Hepatocyte (in vitro differentiated cells): Measurements from ENCODE around the gene MAT2B.

Source experiments
- EZH2 ChIP-seq: fragments of 200-600 bp; sonication (generic); IDR thresholded peaks from 2 replicates; pipeline ENCODE4 v1.6.1; 2016; ENCODE audit warnings: antibody characterized with exemption, mild to moderate bottlenecking, borderline replicate concordance
- EZH2phosphoT487 ChIP-seq: fragments of 200-600 bp; sonication (generic); IDR thresholded peaks from one replicate; pipeline ENCODE4 v1.6.1; 2018; ENCODE audit warnings: antibody characterized with exemption, mild to moderate bottlenecking, low read depth, moderate library complexity; ENCODE audit not compliant: unreplicated experiment, severe bottlenecking
- TF ChIP-seq, protein P1 (sequence below): fragments of 200-600 bp; sonication (generic); IDR thresholded peaks from 2 replicates; pipeline ENCODE4 v1.5.1; 2016; ENCODE audit warnings: antibody characterized with exemption, mild to moderate bottlenecking; ENCODE audit not compliant: poor library complexity

DNA sequence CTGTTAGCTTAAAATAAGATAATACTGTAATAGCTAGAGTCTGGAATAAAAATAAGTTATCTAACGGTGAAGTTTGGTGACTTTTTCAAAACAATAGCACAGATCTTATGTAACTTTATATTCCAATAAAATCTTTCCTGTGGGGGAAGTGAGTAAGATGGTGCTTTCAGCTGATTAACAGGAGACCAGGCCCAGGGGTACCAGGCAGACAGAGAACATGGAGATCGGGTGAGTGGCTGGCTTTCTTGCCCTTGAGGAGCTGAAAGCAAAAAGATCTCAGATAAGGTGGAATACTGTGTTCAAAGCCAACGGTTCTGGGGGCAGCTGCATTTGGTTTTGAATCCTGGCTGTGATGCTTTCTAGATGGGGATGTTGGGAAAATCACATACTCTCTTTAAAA lies 61.3 kb downstream of the MAT2B start:
- TF ChIP-seq, protein P1, sequence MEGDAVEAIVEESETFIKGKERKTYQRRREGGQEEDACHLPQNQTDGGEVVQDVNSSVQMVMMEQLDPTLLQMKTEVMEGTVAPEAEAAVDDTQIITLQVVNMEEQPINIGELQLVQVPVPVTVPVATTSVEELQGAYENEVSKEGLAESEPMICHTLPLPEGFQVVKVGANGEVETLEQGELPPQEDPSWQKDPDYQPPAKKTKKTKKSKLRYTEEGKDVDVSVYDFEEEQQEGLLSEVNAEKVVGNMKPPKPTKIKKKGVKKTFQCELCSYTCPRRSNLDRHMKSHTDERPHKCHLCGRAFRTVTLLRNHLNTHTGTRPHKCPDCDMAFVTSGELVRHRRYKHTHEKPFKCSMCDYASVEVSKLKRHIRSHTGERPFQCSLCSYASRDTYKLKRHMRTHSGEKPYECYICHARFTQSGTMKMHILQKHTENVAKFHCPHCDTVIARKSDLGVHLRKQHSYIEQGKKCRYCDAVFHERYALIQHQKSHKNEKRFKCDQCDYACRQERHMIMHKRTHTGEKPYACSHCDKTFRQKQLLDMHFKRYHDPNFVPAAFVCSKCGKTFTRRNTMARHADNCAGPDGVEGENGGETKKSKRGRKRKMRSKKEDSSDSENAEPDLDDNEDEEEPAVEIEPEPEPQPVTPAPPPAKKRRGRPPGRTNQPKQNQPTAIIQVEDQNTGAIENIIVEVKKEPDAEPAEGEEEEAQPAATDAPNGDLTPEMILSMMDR: no peak
- TF ChIP-seq EZH2phosphoT487 (no peak), EZH2 (no peak)
